GM12878 (cell line): ENCODE measurements around the gene LPGAT1. TPM values are rescaled to one million over a fixed set of nuclear protein-coding genes. Genes with fewer than 3 reads are reported as not detected.

Experiments used
- ATAC-seq: fragments of 200-7000 bp; cut with Tn5 transposase; 3 replicates; pipeline ENCODE4 v1.9.1; 2020; ENCODE audit warnings: mild to moderate bottlenecking, moderate library complexity
- BruUV-seq: library from RNA; stranded (reverse); fragments of 400-500 nt; replicated peaks from 2 replicates; lab custom pipeline; 2021; lab: Mats Ljungman, UMichigan
- CTCF ChIA-PET: fragments of 300-600 bp; sonication (Branson Sonifier 250); formaldehyde crosslinking; extraction: SDS; loops from one replicate; lab custom pipeline; 2021; ENCODE audit warnings: inconsistent platforms; lab: Yijun Ruan, JAX
- POLR2A ChIA-PET: fragments of 350-600 bp; formaldehyde crosslinking; extraction: SDS; loops from one replicate; lab custom pipeline; 2021; ENCODE audit warnings: inconsistent platforms; lab: Charles Lee
- RAD21 ChIA-PET: fragments of 300-600 bp; sonication (Branson Sonifier 250); formaldehyde crosslinking; loops from one replicate; lab custom pipeline; 2023; ENCODE audit warnings: antibody characterized with exemption; ENCODE audit not compliant: unreplicated experiment; lab: Charles Lee
- SMC1A ChIA-PET: fragments of 300-600 bp; sonication (Branson Sonifier 250); formaldehyde crosslinking; loops from one replicate; lab custom pipeline; 2023; ENCODE audit not compliant: unreplicated experiment, uncharacterized antibody; lab: Charles Lee
- DNase-seq: peaks from one replicate; pipeline ENCODE4 v3.0.0-alpha.2; 2011; ENCODE audit warnings: low read depth, low spot score
- FAIRE-seq: peaks from 3 replicates; lab custom pipeline; 2011; peaks lifted over from hg19 to GRCh38; lab: Jason Lieb, UNC
- H2AFZ ChIP-seq: 2 replicates; pipeline ENCODE4 v1.6.0; 2011; ENCODE audit warnings: low read depth, low read length, control low read depth; ENCODE audit not compliant: control insufficient read depth
- H3K27ac ChIP-seq: 2 replicates; pipeline ENCODE4 v1.5.1; 2011; ENCODE audit warnings: control low read depth; ENCODE audit not compliant: control insufficient read depth, insufficient read depth
- H3K27me3 ChIP-seq, 2 experiments: replicated peaks in 1 of 2; 2 replicates each; pipeline versions ENCODE4 v1.6.0 to v1.6.1; 2011; ENCODE audit warnings: low read length in 1 of 2; ENCODE audit not compliant: control insufficient read depth in 2 of 2, insufficient read depth in 2 of 2
- H3K36me3 ChIP-seq, 2 experiments: 2 replicates each; pipeline ENCODE4 v1.5.1; 2011; ENCODE audit warnings: low read length in 1 of 2; ENCODE audit not compliant: control insufficient read depth in 2 of 2, insufficient read depth in 2 of 2
- H3K4me1 ChIP-seq: 2 replicates; pipeline ENCODE4 v1.6.1; 2011; ENCODE audit warnings: mild to moderate bottlenecking, low read length, moderate library complexity, mixed read lengths; ENCODE audit not compliant: control insufficient read depth, insufficient read depth
- H3K4me2 ChIP-seq: 2 replicates; pipeline ENCODE4 v1.6.0; 2011; ENCODE audit warnings: control low read depth; ENCODE audit not compliant: control insufficient read depth, insufficient read depth
- H3K4me3 ChIP-seq: fragments of 200-600 bp; sonication (generic); 2 replicates; pipeline ENCODE4 v1.5.1; 2016
- H3K79me2 ChIP-seq: 2 replicates; pipeline ENCODE4 v1.6.0; 2011; ENCODE audit warnings: low read length; ENCODE audit not compliant: control insufficient read depth, insufficient read depth
- H3K9ac ChIP-seq: 2 replicates; pipeline ENCODE4 v1.8.0; 2011; ENCODE audit warnings: low read length, control low read depth, mixed read lengths; ENCODE audit not compliant: control insufficient read depth, insufficient read depth
- H3K9me3 ChIP-seq: replicated peaks from 3 replicates; pipeline ENCODE4 v1.5.1; 2011; ENCODE audit warnings: mild to moderate bottlenecking, low read length; ENCODE audit not compliant: control insufficient read depth, insufficient read depth
- H4K20me1 ChIP-seq: 2 replicates; pipeline ENCODE4 v1.6.0; 2011; ENCODE audit not compliant: control insufficient read depth, insufficient read depth
- ATF7 ChIP-seq: fragments of 450-650 bp; IDR thresholded peaks from 2 replicates; pipeline ENCODE4 v1.6.1; 2016; ENCODE audit warnings: low read depth, mild to moderate bottlenecking
- CEBPZ ChIP-seq: fragments of 150-350 bp; IDR thresholded peaks from 2 replicates; pipeline ENCODE4 v1.6.1; 2016; ENCODE audit warnings: low read depth, low read length
- CHD2 ChIP-seq: IDR thresholded peaks from 2 replicates; pipeline ENCODE4 v1.6.1; 2011; ENCODE audit warnings: low read depth, low read length, improper control_type of control experiment, borderline replicate concordance
- E2F4 ChIP-seq: IDR thresholded peaks from 2 replicates; pipeline ENCODE4 v1.6.1; 2012; ENCODE audit warnings: low read depth, low read length, improper control_type of control experiment
- FOS ChIP-seq: IDR thresholded peaks from 3 replicates; pipeline ENCODE4 v1.6.1; 2011; ENCODE audit warnings: borderline replicate concordance; ENCODE audit not compliant: insufficient read length; ENCODE audit errors: extremely low read depth
- HSF1 ChIP-seq: fragments of 150-350 bp; IDR thresholded peaks from 2 replicates; pipeline ENCODE4 v1.6.1; 2014; ENCODE audit warnings: mild to moderate bottlenecking, low read depth, low read length
- MLLT1 ChIP-seq: fragments of 450-650 bp; IDR thresholded peaks from 2 replicates; pipeline ENCODE4 v1.6.1; 2016; ENCODE audit warnings: mild to moderate bottlenecking
- NFIC ChIP-seq: IDR thresholded peaks from 2 replicates; pipeline ENCODE4 v1.6.1; 2012; ENCODE audit warnings: low read depth, mild to moderate bottlenecking, inconsistent platforms, low read length, moderate library complexity
- NR2C2 ChIP-seq: IDR thresholded peaks from 2 replicates; pipeline ENCODE4 v1.6.1; 2011; ENCODE audit warnings: borderline replicate concordance, low read depth; ENCODE audit not compliant: control insufficient read depth, insufficient read length
- NR2F1 ChIP-seq: fragments of 450-650 bp; conservative IDR thresholded peaks from 2 replicates; pipeline ENCODE4 v1.6.1; 2017; ENCODE audit warnings: mild to moderate bottlenecking
- POU2F2 ChIP-seq: IDR thresholded peaks from 3 replicates; pipeline ENCODE4 v1.6.1; 2011; ENCODE audit warnings: low read depth, mild to moderate bottlenecking, low read length, borderline replicate concordance
- RBBP5 ChIP-seq: fragments of 200-600 bp; sonication (generic); conservative IDR thresholded peaks from 2 replicates; pipeline ENCODE4 v1.6.1; 2016
- ZBTB11 ChIP-seq: fragments of 450-650 bp; formaldehyde crosslinking; IDR thresholded peaks from 2 replicates; pipeline ENCODE4 v1.5.0; 2022; ENCODE audit warnings: mild to moderate bottlenecking, missing genetic modification characterization
- WGBS: methylation state at CpG from one replicate; pipeline ENCODE4 v1.1.6; 2016; ENCODE audit warnings: low lambda C conversion rate; ENCODE audit not compliant: insufficient replicate concordance, insufficient coverage; ENCODE audit errors: missing lambda C conversion rate; 5-methylcytosine and 5-hydroxymethylcytosine counted together
- in situ Hi-C: fragments of 300-500 bp; cut with MboI; formaldehyde crosslinking; loops from 9 replicates; pipeline ENCODE4 v1.14.3; 2018; ENCODE audit warnings: mixed read lengths
- intact Hi-C: fragments of 100-400 bp; cut with micrococcal nuclease; formaldehyde crosslinking; loops from one replicate; pipeline ENCODE4 v1.14.2; 2022; ENCODE audit not compliant: unreplicated experiment
- polyA plus RNA-seq, 11 experiments: library from polyadenylated mRNA; depleted of rRNA in 4 of 11; unstranded in 6 of 11; stranded (reverse) in 5 of 11; fragments of >200 nt; fragmentation: Nextera tagmentation in 4 of 11; fragmentation: Illumina TruSeq in 1 of 11; extraction: Ambion mirVana in 4 of 11; extraction: Trizol in 1 of 11; gene quantifications; 1 replicate in 1 of 11; 2 replicates in 10 of 11; pipeline versions ENCODE4 v1.2.1 to v1.2.3, GENCODE V29; 2011 to 2016; ENCODE audit warnings: inconsistent platforms in 2 of 11, missing spikeins in 2 of 11, low read depth in 1 of 11
- total RNA-seq, 4 experiments: library from RNA; depleted of rRNA in 3 of 4; stranded (reverse); fragments of >200 nt in 3 of 4; fragmentation: Illumina TruSeq in 1 of 4; extraction: Trizol in 1 of 4; gene quantifications; 2 replicates each; pipeline versions ENCODE4 v1.2.1 to v1.2.3, GENCODE V29; 2013 to 2021

LPGAT1 gene
- total and polyA plus RNA-seq, 10 of the 15 experiments (the other 5 are each of a cell fraction or from before 2014, with no cell fraction given): 5.8 to 40.6 (median 19.2) TPM

GRCh38 chr1:211724687-211725196 lies 105.8 kb downstream of the LPGAT1 start:
- SMC1A ChIA-PET: interaction anchor here (1.1 kb wide), 1 partner anchor 44 kb away, joined by 3 read pairs; no protein-coding TSS in a partner anchor
- FAIRE-seq (no peak), DNase-seq (no peak), ATAC-seq (no peak)
- H3K9ac ChIP-seq: no peak overlapping the region
- no peak overlapping the region for H3K27ac ChIP-seq
- no peak overlapping the region for H2AFZ ChIP-seq
- CTCF ChIA-PET: interaction anchor here (1.2 kb wide), 1 partner anchor 27 kb away, joined by 3 read pairs; no protein-coding TSS in a partner anchor
- no peaks in the 10 kb centered on the region for H4K20me1 ChIP-seq
- no peaks in the 10 kb centered on the region for H3K79me2 ChIP-seq
- H3K4me2 ChIP-seq: no peak overlapping the region
- H3K4me3 ChIP-seq: no peak overlapping the region
- in situ Hi-C loops: no loop called here
- 67% methylated on average over 11 of the region's 11 CpGs for WGBS
- intact Hi-C loops: no loop called here
- H3K9me3 ChIP-seq: no peaks in the 10 kb centered on the region; the same call in 2 of the 3 replicates
- no peaks in the 10 kb centered on the region for H3K36me3 ChIP-seq
- RAD21 ChIA-PET: no interaction called here
- H3K4me1 ChIP-seq: no peaks in the 10 kb centered on the region
- H3K27me3 ChIP-seq: no peaks in the 10 kb centered on the region
- no TSS peak for BruUV-seq
- POLR2A ChIA-PET: interaction anchor here (1.4 kb wide), 1 partner anchor 16 kb away, joined by 3 read pairs; no protein-coding TSS in a partner anchor
- no peak for TF ChIP-seq NR2F1
- no peak for TF ChIP-seq POU2F2
- no peak for TF ChIP-seq NR2C2
- no peak for TF ChIP-seq ZBTB11 (CRISPR knock-in tag)
- no peak for TF ChIP-seq HSF1
- no peak for TF ChIP-seq E2F4
- TF ChIP-seq MLLT1: no peak
- no peak for TF ChIP-seq CHD2
- TF ChIP-seq FOS: no peak
- TF ChIP-seq NFIC: no peak
- no peak for TF ChIP-seq RBBP5
- TF ChIP-seq CEBPZ: no peak
- TF ChIP-seq ATF7: no peak
